Ovary (tissue), 3 donors: Measurements from ENCODE around the gene ATF7IP.

Experiments
- CTCF ChIP-seq, 3 donors: fragments of 450-650 bp in 2 of 3; fragments of 200-600 bp in 1 of 3; IDR thresholded peaks; one replicate each; pipeline versions ENCODE4 v1.5.1 to v1.8.0; 2016 to 2022; ENCODE audit warnings: antibody characterized with exemption in 3 of 3, mild to moderate bottlenecking in 1 of 3
- EP300 ChIP-seq: sonication (generic); formaldehyde crosslinking; IDR thresholded peaks from one replicate; pipeline ENCODE4 v1.6.1; 2017; ENCODE audit warnings: antibody characterized with exemption
- POLR2A ChIP-seq: fragments of 450-650 bp; IDR thresholded peaks from one replicate; pipeline ENCODE4 v1.6.1; 2017; ENCODE audit warnings: antibody characterized with exemption, mild to moderate bottlenecking, moderate library complexity
- donor health status: DM: no; HTN: no; CAD: no.

- TF ChIP-seq CTCF (IDR thresholded peaks at IDR 0.05), result no peak
- TF ChIP-seq POLR2A, result no peak
- no peak for TF ChIP-seq EP300
Observed at GRCh38 chr12:14403293-14403692, 37.8 kb downstream of the ATF7IP start.
